Type B pancreatic cell (in vitro differentiated cells): ENCODE measurements around the gene CLPSL2. TPM values are rescaled to one million over a fixed set of nuclear protein-coding genes. Genes with fewer than 3 reads are reported as not detected.
A peak's percentile ranks its signal among the peaks of the same experiment; 100 is the strongest.

Source experiments
- DNase-seq: peaks from one replicate; pipeline ENCODE4 v3.0.0; 2021; ENCODE audit warnings: mixed read lengths; ENCODE audit not compliant: unreplicated experiment; ENCODE audit errors: extremely low spot score
- H3K27ac Mint-ChIP-seq: 2 replicates; pipeline ENCODE4 v1.8.0; 2021; ENCODE audit warnings: mild to moderate bottlenecking, mixed read lengths
- H3K27me3 Mint-ChIP-seq: 2 replicates; pipeline ENCODE4 v1.8.0; 2021; ENCODE audit warnings: mixed read lengths
- H3K36me3 Mint-ChIP-seq: 2 replicates; pipeline ENCODE4 v1.8.0; 2021; ENCODE audit warnings: mixed read lengths
- H3K4me1 Mint-ChIP-seq: one replicate; pipeline ENCODE4 v1.8.0; 2021; ENCODE audit warnings: mixed read lengths; ENCODE audit not compliant: unreplicated experiment
- H3K4me3 Mint-ChIP-seq: 2 replicates; pipeline ENCODE4 v1.8.0; 2021; ENCODE audit warnings: mild to moderate bottlenecking, mixed read lengths
- H3K9me3 Mint-ChIP-seq: 2 replicates; pipeline ENCODE4 v1.8.0; 2021; ENCODE audit warnings: mixed read lengths
- CTCF ChIP-seq: fragments of 200-600 bp; sonication (generic); conservative IDR thresholded peaks from 2 replicates; pipeline ENCODE4 v1.5.0; 2021; ENCODE audit warnings: antibody characterized with exemption, mild to moderate bottlenecking
- long read RNA-seq: library from polyadenylated mRNA; unstranded; transcript quantifications from one replicate; pipeline ENCODE4 v2.0.0, GENCODE V29; 2020
- total RNA-seq: library from RNA; stranded (reverse); gene quantifications from 2 replicates; pipeline ENCODE4 v1.2.1, GENCODE V29; 2021; ENCODE audit warnings: low replicate concordance

The CLPSL2 gene, protein sequence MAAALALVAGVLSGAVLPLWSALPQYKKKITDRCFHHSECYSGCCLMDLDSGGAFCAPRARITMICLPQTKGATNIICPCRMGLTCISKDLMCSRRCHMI
- not detected in 2 replicates for total RNA-seq
- long read RNA-seq: 0 reads

GRCh38 chr6:35776364-35777215, at the start of gene CLPSL2:
Gene CLPSL2, plus strand, starts transcription at chr6:35776598. Its CDS starts 21 bp downstream, at chr6:35776619.
- H3K27ac Mint-ChIP-seq: no peak within 1 kb of the TSS
- DNase-seq: no peak

DNA sequence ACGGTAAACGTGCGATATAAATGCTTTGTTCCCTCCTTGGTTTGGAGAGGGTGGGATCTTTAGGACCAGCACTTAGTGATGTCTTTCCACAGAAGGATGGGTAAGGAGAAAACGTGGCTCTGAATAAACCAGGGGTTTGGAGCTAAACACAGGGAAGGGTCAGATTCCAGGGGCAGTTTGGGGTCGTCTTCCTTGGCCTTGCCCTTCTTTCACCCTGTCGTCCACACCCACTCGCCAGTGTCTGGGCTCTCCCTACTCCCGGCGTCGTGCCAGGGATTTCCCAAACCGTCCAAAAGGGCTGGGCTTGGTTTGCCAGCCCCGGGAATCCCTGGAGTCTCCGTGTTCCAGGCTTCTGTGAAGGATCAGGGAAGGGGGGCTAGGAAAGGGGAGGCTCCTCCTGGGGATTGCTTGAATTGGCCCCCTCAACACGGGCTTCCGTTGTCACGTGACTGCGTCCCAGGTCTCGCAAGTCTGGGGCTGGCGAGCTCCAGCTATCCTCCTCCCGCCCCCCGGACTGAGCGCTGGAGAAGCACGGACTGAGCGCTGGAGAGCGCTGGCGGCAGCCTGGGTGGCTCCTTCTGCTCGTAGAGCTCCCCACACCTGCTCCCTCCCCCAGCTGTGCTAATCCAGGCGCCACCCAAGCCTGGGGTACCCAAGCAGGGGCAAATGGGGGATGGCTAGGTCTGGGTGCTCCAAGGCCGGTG, 49.0 kb upstream of the CLPSL2 start:
- Mint-ChIP-seq H3K4me1 (peaks cover 41% of the 10 kb centered on the region), H3K36me3 (no peaks in the 10 kb centered on the region), H3K27me3 (peaks cover 16% of the 10 kb centered on the region), H3K4me3 (peak overlapping the region; percentile 83), H3K9me3 (no peaks in the 10 kb centered on the region), H3K27ac (peak overlapping the region; percentile 81)
- TF ChIP-seq CTCF: no peak
- peak; percentile 80 for DNase-seq

More at GRCh38 chr6:35776364-35777215, at the start of gene CLPSL2:
- H3K4me3 Mint-ChIP-seq: peak within 1 kb of the TSS; percentile 84
- peaks cover 3% of the 10 kb centered on the region for H3K4me1 Mint-ChIP-seq
- H3K27me3 Mint-ChIP-seq: peaks cover 29% of the 10 kb centered on the region
- no peaks in the 10 kb centered on the region for H3K9me3 Mint-ChIP-seq
- peak; percentile 48 for TF ChIP-seq CTCF
- no peaks in the 10 kb centered on the region for H3K36me3 Mint-ChIP-seq

DNA sequence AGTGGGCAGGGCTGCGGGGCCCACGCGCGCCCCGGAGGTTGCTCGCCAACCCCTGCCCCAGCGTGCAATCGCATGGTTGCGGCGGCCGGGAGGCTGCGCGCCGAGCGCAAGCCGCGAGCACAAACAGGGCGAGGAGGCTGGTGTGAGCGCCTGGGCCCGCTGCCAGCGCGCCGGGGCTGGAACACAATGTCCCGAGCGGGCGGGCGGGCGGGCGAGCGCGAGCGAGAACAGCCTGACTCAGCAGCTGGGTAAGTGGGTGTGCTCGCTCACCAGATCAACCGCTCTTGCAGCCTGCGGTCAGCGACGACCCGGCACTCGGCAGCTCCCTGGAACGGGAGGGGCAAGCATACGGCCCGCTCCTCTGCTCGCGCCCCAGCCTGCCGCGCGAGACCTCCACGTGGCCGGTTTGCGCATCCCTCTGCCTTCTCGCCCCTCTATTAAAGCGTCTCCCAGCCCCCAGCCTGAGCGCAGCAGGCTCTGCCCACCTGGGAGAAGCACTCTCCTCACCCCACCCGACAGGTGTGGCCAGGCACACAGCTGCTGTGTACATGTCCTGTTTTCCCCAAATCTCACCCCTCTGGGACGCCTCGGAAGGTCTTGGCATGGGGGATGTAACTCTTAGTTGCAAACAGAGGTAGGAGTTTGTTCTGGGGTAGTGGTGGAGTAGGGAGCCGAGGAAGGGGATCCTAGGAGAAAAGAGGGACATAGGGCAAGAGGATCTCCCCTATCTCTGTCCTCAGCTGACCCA, 48.3 kb upstream of the CLPSL2 start:
- Mint-ChIP-seq H3K27me3 (peaks cover 16% of the 10 kb centered on the region), H3K4me3 (peak overlapping the region; percentile 88), H3K27ac (peak overlapping the region; percentile 69), H3K4me1 (peaks cover 47% of the 10 kb centered on the region), H3K9me3 (no peaks in the 10 kb centered on the region), H3K36me3 (no peaks in the 10 kb centered on the region)
- no peak for TF ChIP-seq CTCF
- DNase-seq: peak; percentile 80

DNA sequence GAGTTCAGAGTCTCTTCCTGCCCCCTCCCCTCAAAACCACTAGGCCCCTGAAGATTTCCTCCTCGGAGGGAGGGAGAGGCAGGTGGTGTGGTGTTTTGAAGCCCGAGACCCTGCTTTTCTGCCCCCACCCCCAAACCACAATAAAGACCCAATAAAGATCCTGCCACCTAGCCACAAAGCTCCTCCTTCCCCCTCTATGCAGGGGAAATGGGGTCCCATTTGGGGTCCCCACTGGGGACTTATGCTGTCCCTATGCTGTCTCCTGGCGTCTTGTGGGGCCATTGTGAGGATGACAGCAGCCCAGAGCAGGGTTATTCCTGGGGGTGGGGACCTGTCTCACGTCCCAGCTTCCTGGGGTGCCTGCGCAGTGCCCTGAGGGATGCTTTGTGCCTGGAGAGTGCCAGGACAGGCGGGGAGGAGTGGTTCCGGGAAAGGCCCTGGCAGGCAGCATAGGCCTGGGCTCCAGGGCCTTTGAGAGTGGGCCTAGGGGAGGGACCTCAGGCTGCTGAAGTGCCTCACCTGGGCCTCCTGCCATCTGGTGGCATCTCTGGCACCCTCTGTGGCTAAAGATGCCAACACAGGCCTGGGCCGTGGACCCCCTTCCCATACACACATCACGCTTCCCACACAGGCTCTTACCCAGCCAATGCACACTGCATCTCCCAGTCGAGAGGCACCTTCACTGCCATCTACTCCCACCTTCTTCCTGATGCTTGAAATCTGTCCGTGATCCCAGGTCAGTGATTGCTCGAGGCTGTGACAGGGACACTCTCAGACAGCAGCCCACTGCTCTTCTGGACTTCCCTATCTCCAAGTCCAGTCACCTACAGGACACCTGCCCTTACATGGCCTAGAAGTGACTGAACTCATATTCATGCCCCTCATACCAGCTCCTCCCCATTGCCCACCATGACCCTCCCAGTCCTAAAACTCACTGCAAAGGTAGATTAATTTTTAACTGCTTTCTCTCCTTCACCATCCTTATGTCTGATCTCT, 47.4 kb upstream of the CLPSL2 start:
- no peaks in the 10 kb centered on the region for H3K36me3 Mint-ChIP-seq
- H3K27ac Mint-ChIP-seq: peak overlapping the region; percentile 69
- peak overlapping the region; percentile 88 for H3K4me3 Mint-ChIP-seq
- peaks cover 41% of the 10 kb centered on the region for H3K4me1 Mint-ChIP-seq
- H3K27me3 Mint-ChIP-seq: peaks cover 16% of the 10 kb centered on the region
- H3K9me3 Mint-ChIP-seq: no peaks in the 10 kb centered on the region
- no peak for DNase-seq
- no peak for TF ChIP-seq CTCF
